OCI-LY3 (cell line): ENCODE measurements around the gene AP4M1.

Experiments
- CTCF ChIP-seq: fragments of 200-600, 300-600 bp; sonication (generic); IDR thresholded peaks from 2 replicates; pipeline ENCODE4 v1.5.1; 2014; ENCODE audit warnings: antibody characterized with exemption, low read length, low read depth
- EZH2phosphoT487 ChIP-seq: fragments of 200-600 bp; shearing (Covaris generic); IDR thresholded peaks from 2 replicates; pipeline ENCODE4 v1.6.1; 2018; ENCODE audit warnings: antibody characterized with exemption, mixed run types, low read depth

GRCh38 chr7:100124301-100125230 is 23.1 kb downstream of the AP4M1 start:
- TF ChIP-seq CTCF, result no peak
- no peak for TF ChIP-seq EZH2phosphoT487
